HepG2 (cell line): Measurements from ENCODE around the gene PPP1R18. TPM values are rescaled to one million over a fixed set of nuclear protein-coding genes. Genes with fewer than 3 reads are reported as not detected.
A peak's percentile ranks its signal among the peaks of the same experiment; 100 is the strongest.

Source experiments
- AGO1 ChIP-seq: fragments of 200-400 bp; formaldehyde crosslinking; IDR thresholded peaks from 2 replicates; pipeline ENCODE4 v1.6.1; 2017; ENCODE audit warnings: mild to moderate bottlenecking, low read depth, low read length, moderate library complexity; ENCODE audit not compliant: poor library complexity, severe bottlenecking
- DNMT3B ChIP-seq: conservative IDR thresholded peaks from 2 replicates; pipeline ENCODE4 v1.6.1; 2016; ENCODE audit warnings: missing biosample characterization, control low read depth
- EEA1 ChIP-seq: sonication (generic); formaldehyde crosslinking; IDR thresholded peaks from 2 replicates; pipeline ENCODE4 v1.5.1; 2020; ENCODE audit warnings: mild to moderate bottlenecking, missing genetic modification reagents, borderline replicate concordance
- JARID2 ChIP-seq: sonication (generic); formaldehyde crosslinking; IDR thresholded peaks from 2 replicates; pipeline ENCODE4 v1.8.1; 2023; ENCODE audit warnings: missing genetic modification reagents, inconsistent platforms; ENCODE audit not compliant: insufficient replicate concordance
- KDM5A ChIP-seq: fragments of 200-600 bp; sonication (generic); IDR thresholded peaks from 2 replicates; pipeline ENCODE4 v1.7.0; 2018; ENCODE audit warnings: antibody characterized with exemption, mild to moderate bottlenecking, low read length, borderline replicate concordance
- KLF12 ChIP-seq: sonication (generic); formaldehyde crosslinking; IDR thresholded peaks from 2 replicates; pipeline ENCODE4 v1.4.0; 2020; ENCODE audit warnings: missing genetic modification reagents, borderline replicate concordance
- MEIS1 ChIP-seq: sonication (generic); formaldehyde crosslinking; IDR thresholded peaks from 2 replicates; pipeline ENCODE4 v1.9.0; 2021; ENCODE audit warnings: mild to moderate bottlenecking, missing genetic modification reagents, moderate library complexity, borderline replicate concordance
- MTA1 ChIP-seq: sonication (generic); formaldehyde crosslinking; IDR thresholded peaks from 2 replicates; pipeline ENCODE4 v1.4.0; 2020; ENCODE audit warnings: missing genetic modification reagents, mild to moderate bottlenecking, borderline replicate concordance
- MTF1 ChIP-seq: sonication (generic); formaldehyde crosslinking; IDR thresholded peaks from 2 replicates; pipeline ENCODE4 v1.5.0; 2020; ENCODE audit warnings: missing genetic modification reagents
- NCOR1 ChIP-seq: fragments of 200-600 bp; sonication (generic); IDR thresholded peaks from 2 replicates; pipeline ENCODE4 v1.7.0; 2017; ENCODE audit warnings: antibody characterized with exemption, low read length, borderline replicate concordance
- PITX1 ChIP-seq: sonication (generic); formaldehyde crosslinking; IDR thresholded peaks from 2 replicates; pipeline ENCODE4 v1.5.1; 2020; ENCODE audit warnings: mild to moderate bottlenecking, missing genetic modification reagents
- POLR2AphosphoS2 ChIP-seq: IDR thresholded peaks from 2 replicates; pipeline ENCODE4 v1.6.1; 2011; ENCODE audit warnings: low read depth, low read length, improper control_type of control experiment
- RFX5 ChIP-seq: IDR thresholded peaks from 2 replicates; pipeline ENCODE4 v1.6.1; 2011; ENCODE audit warnings: low read depth, low read length, improper control_type of control experiment
- SOX5 ChIP-seq: IDR thresholded peaks from 2 replicates; pipeline ENCODE4 v1.6.1; 2016; ENCODE audit warnings: borderline replicate concordance
- TCF12 ChIP-seq, 2 experiments: fragments of 450-650 bp in 1 of 2; sonication (generic) in 1 of 2; formaldehyde crosslinking in 1 of 2; IDR thresholded peaks; 2 replicates each; pipeline versions ENCODE4 v1.6.1 to v1.8.0; 2017 to 2022; ENCODE audit warnings: antibody characterized with exemption in 1 of 2, mild to moderate bottlenecking in 1 of 2, missing genetic modification reagents in 1 of 2, moderate library complexity in 1 of 2
- TEAD2 ChIP-seq: sonication (generic); formaldehyde crosslinking; IDR thresholded peaks from 2 replicates; pipeline ENCODE4 v1.9.0; 2021; ENCODE audit warnings: missing genetic modification reagents
- ZNF17 ChIP-seq: sonication (generic); formaldehyde crosslinking; IDR thresholded peaks from 2 replicates; pipeline ENCODE4 v1.5.0; 2020; ENCODE audit warnings: mild to moderate bottlenecking, missing genetic modification reagents
- ZNF530 ChIP-seq: sonication (generic); formaldehyde crosslinking; IDR thresholded peaks from 2 replicates; pipeline ENCODE4 v1.5.0; 2020; ENCODE audit warnings: low read depth, mild to moderate bottlenecking, missing genetic modification reagents
- ZNF567 ChIP-seq: sonication (generic); formaldehyde crosslinking; IDR thresholded peaks from 2 replicates; pipeline ENCODE4 v1.8.1; 2023; ENCODE audit warnings: mild to moderate bottlenecking, missing genetic modification reagents, borderline replicate concordance
- ZNF652 ChIP-seq: IDR thresholded peaks from 2 replicates; pipeline ENCODE4 v1.6.1; 2016; ENCODE audit warnings: low read depth, borderline replicate concordance
- ZNF709 ChIP-seq: sonication (generic); formaldehyde crosslinking; IDR thresholded peaks from 2 replicates; pipeline ENCODE4 v1.5.0; 2020; ENCODE audit warnings: mild to moderate bottlenecking, missing genetic modification reagents
- ZNF713 ChIP-seq: sonication (generic); formaldehyde crosslinking; IDR thresholded peaks from 2 replicates; pipeline ENCODE4 v1.4.0; 2020; ENCODE audit warnings: mild to moderate bottlenecking, missing genetic modification reagents
- ZSCAN29 ChIP-seq: sonication (generic); formaldehyde crosslinking; conservative IDR thresholded peaks from 2 replicates; pipeline ENCODE4 v1.4.0; 2020; ENCODE audit warnings: mild to moderate bottlenecking, missing genetic modification reagents
- polyA plus RNA-seq, 8 experiments: library from polyadenylated mRNA; depleted of rRNA in 3 of 8; stranded (reverse) in 7 of 8; unstranded in 1 of 8; fragments of >200 nt; fragmentation: Illumina TruSeq in 4 of 8; extraction: Trizol in 4 of 8; gene quantifications; 2 replicates each; pipeline versions ENCODE4 v1.2.1 to v1.2.3, GENCODE V29; 2011 to 2016; ENCODE audit warnings: low read depth in 4 of 8, missing spikeins in 1 of 8, mixed read lengths in 1 of 8; ENCODE audit not compliant: insufficient read depth in 1 of 8
- total RNA-seq, 5 experiments: library from RNA; depleted of rRNA; stranded (reverse); fragments of >200 nt; fragmentation: Illumina TruSeq; extraction: Trizol; gene quantifications; 2 replicates each; pipeline ENCODE4 v1.2.3, GENCODE V29; 2016; ENCODE audit warnings: low read depth in 1 of 5
- TF ChIP-seq, protein P1 (sequence below): sonication (generic); formaldehyde crosslinking; IDR thresholded peaks from 2 replicates; pipeline ENCODE4 v1.5.0; 2020; ENCODE audit warnings: missing genetic modification reagents
- TF ChIP-seq, protein P2 (sequence below), 2 experiments: sonication (generic) in 1 of 2; formaldehyde crosslinking in 1 of 2; IDR thresholded peaks; 2 replicates each; pipeline versions ENCODE4 v1.4.0 to v1.6.1; 2018 to 2020; ENCODE audit warnings: missing genetic modification reagents in 2 of 2, borderline replicate concordance in 1 of 2, low read depth in 1 of 2, mild to moderate bottlenecking in 1 of 2, missing biosample characterization in 1 of 2

PPP1R18 gene
- total and polyA plus RNA-seq, 2 of the 13 experiments (the other 11 are each of a cell fraction or from before 2014, with no cell fraction given), result 4.9 to 9.2 TPM

DNA sequence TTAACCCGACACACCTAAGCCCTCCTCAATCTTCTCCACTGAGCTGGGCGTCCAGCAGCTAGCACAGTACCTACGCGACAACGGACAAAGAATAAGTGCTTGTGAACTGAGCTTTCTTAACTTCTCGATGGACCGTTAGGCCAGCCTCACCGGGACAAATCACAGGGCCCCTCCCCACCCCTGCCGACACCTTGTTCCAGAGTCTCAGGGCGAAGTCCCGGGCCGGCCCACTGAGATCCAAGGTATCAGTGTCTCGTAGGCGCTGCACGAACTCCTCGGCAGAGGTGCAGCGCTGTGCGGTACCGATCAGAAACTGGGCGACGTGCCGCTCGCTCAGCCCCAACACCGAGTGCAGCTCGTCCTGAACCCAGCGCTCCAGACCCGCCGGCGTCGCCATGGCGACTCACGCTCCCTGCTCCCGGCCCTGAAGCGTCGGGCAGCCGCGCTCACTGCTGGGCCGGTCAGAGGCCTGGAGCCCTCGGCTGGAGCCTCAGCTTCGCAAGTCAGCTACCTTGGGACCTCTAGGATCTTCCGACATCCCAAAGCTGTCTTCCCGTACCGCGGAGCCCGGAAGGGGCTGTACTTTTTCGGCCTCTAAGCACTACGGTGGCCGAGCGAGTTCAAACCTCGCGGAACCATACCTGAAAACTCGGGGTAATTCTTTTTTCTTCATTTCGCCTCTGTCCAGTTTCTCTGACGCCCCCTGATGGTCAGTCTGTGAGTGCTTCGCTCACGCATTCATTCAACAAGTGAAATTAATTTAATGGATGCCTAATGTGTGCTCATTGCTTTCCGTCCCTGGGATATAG is 13.8 kb downstream of the PPP1R18 start, which contains the start of gene DHX16 (continued):
- peak; percentile 60; the same call in 1 of the 2 replicates for TF ChIP-seq MEIS1
- no peak for TF ChIP-seq ZNF17 (CRISPR knock-in tag)
- TF ChIP-seq DNMT3B, result no peak; the same call in 1 of the 2 replicates
- no peak for TF ChIP-seq MTF1 (CRISPR knock-in tag)
- TF ChIP-seq RFX5, result no peak
- peak; percentile 63; the same call in 1 of the 2 replicates for TF ChIP-seq MTA1
- no peak for TF ChIP-seq EEA1 (CRISPR knock-in tag)
- TF ChIP-seq KLF12 (CRISPR knock-in tag), result peak; percentile 59; the same call in 1 of the 2 replicates
- no peak for TF ChIP-seq POLR2AphosphoS2
- no peak for TF ChIP-seq PITX1
- TF ChIP-seq, protein P1, sequence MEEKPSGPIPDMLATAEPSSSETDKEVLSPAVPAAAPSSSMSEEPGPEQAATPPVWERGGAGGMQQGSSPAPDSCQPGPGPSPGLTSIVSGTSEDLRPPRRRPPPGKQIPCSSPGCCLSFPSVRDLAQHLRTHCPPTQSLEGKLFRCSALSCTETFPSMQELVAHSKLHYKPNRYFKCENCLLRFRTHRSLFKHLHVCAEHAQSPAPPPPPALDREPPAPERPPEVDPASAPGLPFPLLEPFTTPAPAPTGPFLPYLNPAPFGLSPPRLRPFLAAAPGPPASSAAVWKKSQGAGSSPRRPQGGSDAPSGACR (CRISPR knock-in tag), result no peak
- peak; percentile 87 for TF ChIP-seq ZSCAN29 (CRISPR knock-in tag)
- peak; percentile 99 for TF ChIP-seq KDM5A
- TF ChIP-seq, protein P2, sequence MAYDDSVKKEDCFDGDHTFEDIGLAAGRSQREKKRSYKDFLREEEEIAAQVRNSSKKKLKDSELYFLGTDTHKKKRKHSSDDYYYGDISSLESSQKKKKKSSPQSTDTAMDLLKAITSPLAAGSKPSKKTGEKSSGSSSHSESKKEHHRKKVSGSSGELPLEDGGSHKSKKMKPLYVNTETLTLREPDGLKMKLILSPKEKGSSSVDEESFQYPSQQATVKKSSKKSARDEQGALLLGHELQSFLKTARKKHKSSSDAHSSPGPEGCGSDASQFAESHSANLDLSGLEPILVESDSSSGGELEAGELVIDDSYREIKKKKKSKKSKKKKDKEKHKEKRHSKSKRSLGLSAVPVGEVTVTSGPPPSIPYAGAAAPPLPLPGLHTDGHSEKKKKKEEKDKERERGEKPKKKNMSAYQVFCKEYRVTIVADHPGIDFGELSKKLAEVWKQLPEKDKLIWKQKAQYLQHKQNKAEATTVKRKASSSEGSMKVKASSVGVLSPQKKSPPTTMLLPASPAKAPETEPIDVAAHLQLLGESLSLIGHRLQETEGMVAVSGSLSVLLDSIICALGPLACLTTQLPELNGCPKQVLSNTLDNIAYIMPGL (CRISPR knock-in tag; IDR thresholded peaks at IDR 0.05; ENCODE audit: borderline replicate concordance in 1 of 2, low read depth in 1 of 2), result peak; percentile 95 to 97
- peak; percentile 94 for TF ChIP-seq JARID2
- TF ChIP-seq TCF12 (IDR thresholded peaks at IDR 0.05), result no peak
- TF ChIP-seq TCF12 (CRISPR knock-in tag; IDR thresholded peaks at IDR 0.05), result no peak
- TF ChIP-seq ZNF652 (CRISPR knock-in tag), result peak; percentile 11; the same call in 1 of the 2 replicates
- TF ChIP-seq ZNF567 (CRISPR knock-in tag), result peak; percentile 90
- 0 out of 2 replicates have a peak, but pooled peaks have one; percentile 40 for TF ChIP-seq ZNF713 (CRISPR knock-in tag)
- 0 out of 2 replicates have a peak, but pooled peaks have one; percentile 47 for TF ChIP-seq ZNF530 (CRISPR knock-in tag)
- TF ChIP-seq AGO1, result peak; percentile 32
- TF ChIP-seq ZNF709 (CRISPR knock-in tag), result no peak
- peak; percentile 52; the same call in 1 of the 2 replicates for TF ChIP-seq NCOR1
- TF ChIP-seq TEAD2, result no peak
- TF ChIP-seq SOX5 (CRISPR knock-in tag), result peak; percentile 58; the same call in 1 of the 2 replicates
